OCI-LY1 (cell line): ENCODE measurements around the gene FAF1.

Source experiments
- H2AFZ ChIP-seq: fragments of 200-600 bp; sonication (generic), shearing (Covaris generic); 2 replicates; pipeline ENCODE4 v1.6.0; 2014; ENCODE audit warnings: antibody characterized with exemption, mild to moderate bottlenecking, low read length
- H3F3A ChIP-seq: fragments of 200-600 bp; sonication (generic), shearing (Covaris generic); 2 replicates; pipeline ENCODE4 v1.6.0; 2014; ENCODE audit warnings: mild to moderate bottlenecking, antibody characterized with exemption, low read length, moderate library complexity; ENCODE audit not compliant: insufficient read depth
- H3K27ac ChIP-seq: fragments of 200-600 bp; sonication (generic); 2 replicates; pipeline ENCODE4 v1.5.1; 2014; ENCODE audit warnings: low read length, mixed run types, mild to moderate bottlenecking, low read depth; ENCODE audit not compliant: poor library complexity, severe bottlenecking
- H3K27me3 ChIP-seq: fragments of 200-600 bp; sonication (generic); 2 replicates; pipeline ENCODE4 v1.6.0; 2014; ENCODE audit warnings: antibody characterized with exemption, mild to moderate bottlenecking, low read length, moderate library complexity; ENCODE audit not compliant: insufficient read depth
- H3K36me3 ChIP-seq: fragments of 200-600 bp; sonication (generic); 2 replicates; pipeline ENCODE4 v1.6.1; 2014; ENCODE audit warnings: mild to moderate bottlenecking, antibody characterized with exemption, low read length, moderate library complexity, mixed read lengths; ENCODE audit not compliant: insufficient read depth
- H3K4me1 ChIP-seq: fragments of 200-600 bp; sonication (generic); 2 replicates; pipeline ENCODE4 v1.5.1; 2014; ENCODE audit warnings: mild to moderate bottlenecking, low read length, moderate library complexity; ENCODE audit not compliant: insufficient read depth, severe bottlenecking
- H3K4me2 ChIP-seq: fragments of 200-600 bp; sonication (generic), shearing (Covaris generic); 2 replicates; pipeline ENCODE4 v1.6.1; 2014; ENCODE audit warnings: low read length
- H3K4me3 ChIP-seq: fragments of 200-600 bp; sonication (generic); 2 replicates; pipeline ENCODE4 v1.5.1; 2014; ENCODE audit warnings: low read length, low read depth, mild to moderate bottlenecking, mixed read lengths; ENCODE audit not compliant: poor library complexity, severe bottlenecking
- H3K79me2 ChIP-seq: fragments of 200-600 bp; shearing (Covaris generic); 2 replicates; pipeline ENCODE4 v1.6.1; 2016; ENCODE audit warnings: mixed run types, low read length, mixed read lengths; ENCODE audit not compliant: insufficient read depth
- H3K9ac ChIP-seq: fragments of 200-600 bp; sonication (generic), shearing (Covaris generic); 2 replicates; pipeline ENCODE4 v1.6.1; 2014; ENCODE audit warnings: mild to moderate bottlenecking, low read length, mixed read lengths
- H3K9me2 ChIP-seq: fragments of 200-600 bp; sonication (generic), shearing (Covaris generic); 2 replicates; pipeline ENCODE4 v1.6.1; 2014; ENCODE audit warnings: low read depth, mild to moderate bottlenecking, low read length, mixed read lengths
- H3K9me3 ChIP-seq: fragments of 200-600 bp; shearing (Covaris generic); 2 replicates; pipeline ENCODE4 v1.6.1; 2014; ENCODE audit warnings: low read length, mixed read lengths
- H4K20me1 ChIP-seq: fragments of 200-600 bp; sonication (generic), shearing (Covaris generic); 2 replicates; pipeline ENCODE4 v1.6.0; 2016; ENCODE audit warnings: mild to moderate bottlenecking, low read length; ENCODE audit not compliant: insufficient read depth
- CTCF ChIP-seq: fragments of 200-600 bp; sonication (generic), shearing (Covaris generic); IDR thresholded peaks from 2 replicates; pipeline ENCODE4 v1.5.1; 2017; ENCODE audit warnings: mild to moderate bottlenecking, antibody characterized with exemption, low read length, moderate library complexity, mixed read lengths
- EZH2 ChIP-seq: fragments of 200-600 bp; sonication (generic), shearing (Covaris generic); IDR thresholded peaks from 2 replicates; pipeline ENCODE4 v1.8.0; 2017; ENCODE audit warnings: borderline replicate concordance, mixed run types, mild to moderate bottlenecking, antibody characterized with exemption, low read length, moderate library complexity, mixed read lengths

FAF1 gene

GRCh38 chr1:50450861-50451653 lies 509.0 kb downstream of the FAF1 start:
- Histone ChIP-seq H3K27ac (no peak overlapping the region), H3K36me3 (peaks cover 4% of the 10 kb centered on the region; the same call in 1 of the 2 replicates), H4K20me1 (no peaks in the 10 kb centered on the region), H3F3A (no peaks in the 10 kb centered on the region), H3K4me3 (no peak overlapping the region), H2AFZ (no peak overlapping the region), H3K79me2 (no peaks in the 10 kb centered on the region), H3K4me2 (no peak overlapping the region), H3K4me1 (no peaks in the 10 kb centered on the region), H3K9me2 (no peaks in the 10 kb centered on the region), H3K9me3 (no peaks in the 10 kb centered on the region), H3K27me3 (no peaks in the 10 kb centered on the region), H3K9ac (no peak overlapping the region)
- TF ChIP-seq CTCF (no peak), EZH2 (no peak)

GRCh38 chr1:50447961-50448360 lies 512.1 kb downstream of the FAF1 start:
- Histone ChIP-seq H2AFZ (no peak overlapping the region), H3K4me2 (no peak overlapping the region), H3K9me3 (no peaks in the 10 kb centered on the region), H3K27ac (no peak overlapping the region), H3K9me2 (no peaks in the 10 kb centered on the region), H3K9ac (no peak overlapping the region), H3F3A (no peaks in the 10 kb centered on the region), H3K27me3 (no peaks in the 10 kb centered on the region), H3K79me2 (no peaks in the 10 kb centered on the region), H3K4me1 (no peaks in the 10 kb centered on the region), H3K4me3 (no peak overlapping the region), H4K20me1 (no peaks in the 10 kb centered on the region), H3K36me3 (peaks cover 4% of the 10 kb centered on the region; the same call in 1 of the 2 replicates)
- TF ChIP-seq CTCF = no peak
- no peak for TF ChIP-seq EZH2

GRCh38 chr1:50441183-50441582 lies 518.9 kb downstream of the FAF1 start:
- no peaks in the 10 kb centered on the region for H3K9me3 ChIP-seq
- H3F3A ChIP-seq = no peaks in the 10 kb centered on the region
- H3K9ac ChIP-seq = no peak overlapping the region
- no peak overlapping the region for H3K4me2 ChIP-seq
- H3K4me1 ChIP-seq = no peaks in the 10 kb centered on the region
- peaks cover 18% of the 10 kb centered on the region; the same call in 1 of the 2 replicates for H3K36me3 ChIP-seq
- no peaks in the 10 kb centered on the region for H3K9me2 ChIP-seq
- H3K4me3 ChIP-seq = no peak overlapping the region
- H2AFZ ChIP-seq = no peak overlapping the region
- TF ChIP-seq CTCF = no peak
- TF ChIP-seq EZH2 = no peak
- no peak overlapping the region for H3K27ac ChIP-seq
- no peaks in the 10 kb centered on the region for H4K20me1 ChIP-seq
- H3K79me2 ChIP-seq = no peaks in the 10 kb centered on the region
- H3K27me3 ChIP-seq = no peaks in the 10 kb centered on the region
